Activated CD8-positive, alpha-beta T cell treated with anti-CD3 and anti-CD28 coated beads for 36 hours (primary cell): ENCODE results near the gene VPS35. TPM values are rescaled to one million over a fixed set of nuclear protein-coding genes. Genes with fewer than 3 reads are reported as not detected.

ENCODE experiments used
- ATAC-seq: fragments of 200-7000 bp; cut with Tn5 transposase; one replicate; pipeline ENCODE4 v1.10.0; 2021; ENCODE audit warnings: mild to moderate bottlenecking, moderate library complexity
- CTCF ChIA-PET: fragments of 350-600 bp; sonication (Branson Sonifier 250); formaldehyde crosslinking; loops from one replicate; lab custom pipeline; 2021; ENCODE audit warnings: antibody characterized with exemption; lab: Charles Lee
- POLR2A ChIA-PET: fragments of 350-600 bp; sonication (Branson Sonifier 250); formaldehyde crosslinking; loops from one replicate; lab custom pipeline; 2021; ENCODE audit warnings: antibody characterized with exemption; lab: Charles Lee
- DNase-seq: peaks from one replicate; pipeline ENCODE4 v3.0.0-alpha.2; 2020
- H3K27ac Mint-ChIP-seq: one replicate; pipeline ENCODE4 v1.8.0; 2021; ENCODE audit warnings: mild to moderate bottlenecking, mixed read lengths
- H3K27me3 Mint-ChIP-seq: one replicate; pipeline ENCODE4 v1.8.0; 2021; ENCODE audit warnings: mixed read lengths
- H3K36me3 Mint-ChIP-seq: one replicate; pipeline ENCODE4 v1.8.0; 2021; ENCODE audit warnings: low read depth, mixed read lengths
- H3K4me1 Mint-ChIP-seq: one replicate; pipeline ENCODE4 v1.8.0; 2021; ENCODE audit warnings: low read depth, mixed read lengths
- H3K4me3 Mint-ChIP-seq: one replicate; pipeline ENCODE4 v1.8.0; 2021; ENCODE audit warnings: mild to moderate bottlenecking, moderate library complexity, mixed read lengths
- H3K9me3 Mint-ChIP-seq: one replicate; pipeline ENCODE4 v1.8.0; 2021; ENCODE audit warnings: mixed read lengths
- intact Hi-C: fragments of 100-400 bp; cut with micrococcal nuclease; formaldehyde crosslinking; loops from one replicate; pipeline ENCODE4 v1.10.0; 2022
- total RNA-seq, 2 experiments: library from RNA; stranded (reverse); gene quantifications; one replicate each; pipeline ENCODE4 v1.2.3, GENCODE V29; 2021
- TF ChIP-seq, protein P1 (sequence below): fragments of 200-600 bp; IDR thresholded peaks from one replicate; pipeline ENCODE4 v1.8.0; 2022; ENCODE audit warnings: antibody characterized with exemption, mild to moderate bottlenecking

The VPS35 gene
- total RNA-seq: 10 to 100 TPM; 83.4 to 94.9 TPM

DNA sequence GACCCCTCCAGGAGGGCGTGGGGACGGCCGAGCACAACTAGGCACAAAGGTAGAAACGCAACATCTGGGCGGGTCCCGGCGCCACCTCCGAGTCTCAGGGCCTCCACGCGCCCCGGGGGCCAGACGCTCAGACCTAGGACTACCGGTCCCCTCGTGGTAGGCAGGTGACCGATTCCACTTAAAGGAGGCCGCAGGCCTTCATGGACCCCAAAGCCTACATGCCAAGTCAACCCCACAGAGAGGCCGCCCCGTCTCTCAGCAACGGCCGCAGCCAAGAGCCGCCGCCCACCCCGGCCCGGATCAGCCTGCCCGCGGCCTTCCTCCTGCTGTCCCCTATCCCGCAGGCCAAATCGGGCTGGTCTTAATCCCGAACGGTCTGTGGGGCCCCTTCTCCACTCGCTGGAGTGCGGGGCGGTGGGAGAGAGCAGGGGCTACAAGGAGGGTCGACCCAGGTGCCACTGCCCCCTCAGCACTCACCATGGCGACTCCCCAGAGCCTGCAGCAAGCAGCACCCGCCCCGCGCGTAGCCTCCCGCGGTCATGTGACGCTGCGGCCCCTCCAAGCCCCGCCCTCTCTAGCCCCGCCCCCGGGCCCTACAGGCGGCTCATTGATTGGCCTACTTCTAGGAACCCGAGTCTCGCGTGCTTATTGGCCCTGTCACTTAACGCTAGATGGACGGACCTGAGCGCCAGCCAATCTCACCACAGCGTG, at the start of gene VPS35:
Gene VPS35 (minus strand): TSS at position 525 of the 711 bp plus-strand sequence. CDS start 45 bp downstream, at position 480.
- DNase-seq: peak; percentile 100
- H3K4me3 Mint-ChIP-seq: no peak within 1 kb of the TSS
- CTCF ChIA-PET: interaction anchor here (1.2 to 1.4 kb wide), 2 partner anchors 20 to 139 kb away, joined by 3 to 4 read pairs; no protein-coding TSS in a partner anchor
- H3K9me3 Mint-ChIP-seq: no peaks in the 10 kb centered on the region
- peaks cover 27% of the 10 kb centered on the region for H3K36me3 Mint-ChIP-seq
- H3K27me3 Mint-ChIP-seq: no peaks in the 10 kb centered on the region
- H3K4me1 Mint-ChIP-seq: peaks cover 48% of the 10 kb centered on the region
- POLR2A ChIA-PET: interaction anchor here (0.7 to 1.6 kb wide), 4 partner anchors 11 to 133 kb away, joined by 3 to 7 read pairs (median 4); no protein-coding TSS in a partner anchor
- TF ChIP-seq, protein P1, sequence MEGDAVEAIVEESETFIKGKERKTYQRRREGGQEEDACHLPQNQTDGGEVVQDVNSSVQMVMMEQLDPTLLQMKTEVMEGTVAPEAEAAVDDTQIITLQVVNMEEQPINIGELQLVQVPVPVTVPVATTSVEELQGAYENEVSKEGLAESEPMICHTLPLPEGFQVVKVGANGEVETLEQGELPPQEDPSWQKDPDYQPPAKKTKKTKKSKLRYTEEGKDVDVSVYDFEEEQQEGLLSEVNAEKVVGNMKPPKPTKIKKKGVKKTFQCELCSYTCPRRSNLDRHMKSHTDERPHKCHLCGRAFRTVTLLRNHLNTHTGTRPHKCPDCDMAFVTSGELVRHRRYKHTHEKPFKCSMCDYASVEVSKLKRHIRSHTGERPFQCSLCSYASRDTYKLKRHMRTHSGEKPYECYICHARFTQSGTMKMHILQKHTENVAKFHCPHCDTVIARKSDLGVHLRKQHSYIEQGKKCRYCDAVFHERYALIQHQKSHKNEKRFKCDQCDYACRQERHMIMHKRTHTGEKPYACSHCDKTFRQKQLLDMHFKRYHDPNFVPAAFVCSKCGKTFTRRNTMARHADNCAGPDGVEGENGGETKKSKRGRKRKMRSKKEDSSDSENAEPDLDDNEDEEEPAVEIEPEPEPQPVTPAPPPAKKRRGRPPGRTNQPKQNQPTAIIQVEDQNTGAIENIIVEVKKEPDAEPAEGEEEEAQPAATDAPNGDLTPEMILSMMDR: peak; percentile 9
- H3K27ac Mint-ChIP-seq: no peak within 1 kb of the TSS
- intact Hi-C loops: no loop called here
- ATAC-seq: peak; percentile 92

DNA sequence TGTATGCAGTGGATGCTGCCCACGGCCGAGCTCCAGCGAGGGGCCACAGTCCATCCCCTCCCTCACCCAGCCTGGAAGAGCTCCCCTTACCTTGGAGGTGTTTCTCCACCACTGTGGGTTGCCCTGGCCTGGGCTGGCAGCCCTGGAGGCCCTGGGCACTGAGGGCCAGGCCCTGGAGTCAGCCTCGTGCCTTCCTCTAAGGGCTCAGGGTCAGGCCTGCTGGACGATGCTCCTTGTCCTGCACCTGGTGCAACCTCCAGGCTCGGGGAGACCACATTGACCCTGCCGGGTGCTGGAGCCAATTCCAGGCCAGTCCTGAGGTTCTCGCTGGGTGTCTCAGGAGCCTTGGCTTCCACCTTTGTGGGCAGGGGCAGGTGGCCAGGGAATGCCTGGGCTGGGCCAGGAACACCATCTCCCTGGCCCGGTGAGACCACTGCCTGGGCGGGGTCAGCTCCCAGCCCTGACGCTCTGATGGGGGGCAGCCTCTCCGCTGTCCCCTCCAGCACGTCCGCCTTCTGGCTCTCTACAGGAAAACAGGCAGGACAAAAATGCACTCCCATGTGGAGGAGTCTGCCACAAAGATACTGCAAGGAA, 48.7 kb upstream of the VPS35 start:
- TF ChIP-seq, protein P1: no peak
- no peak for ATAC-seq
- no peak for DNase-seq
- Mint-ChIP-seq H3K4me1 (no peaks in the 10 kb centered on the region), H3K4me3 (no peak overlapping the region), H3K36me3 (no peaks in the 10 kb centered on the region), H3K9me3 (no peaks in the 10 kb centered on the region), H3K27me3 (no peaks in the 10 kb centered on the region), H3K27ac (no peak overlapping the region)
- intact Hi-C loops: no loop called here
- ChIA-PET POLR2A (no interaction called here), CTCF (no interaction called here)

DNA sequence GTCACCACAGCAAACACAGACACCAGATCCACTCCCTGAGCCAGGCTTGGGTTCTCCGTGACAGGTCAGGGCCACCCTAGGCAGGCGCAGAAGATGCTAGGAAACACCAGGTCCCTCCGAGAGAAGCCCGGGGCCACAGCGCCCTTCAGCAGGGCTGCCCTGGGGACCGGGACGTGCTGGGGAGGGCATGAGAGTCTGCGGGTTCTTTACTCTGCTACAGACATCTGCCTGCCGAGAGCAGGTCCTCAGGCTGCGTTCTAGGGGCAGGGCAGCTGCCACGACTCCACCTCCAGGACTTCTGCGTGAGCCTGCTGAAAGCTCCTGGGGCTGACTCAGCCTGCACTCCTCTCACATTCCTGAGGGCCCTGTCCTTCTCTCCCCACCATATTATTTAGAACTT, 47.7 kb upstream of the VPS35 start:
- intact Hi-C loops: no loop called here
- TF ChIP-seq, protein P1: no peak

DNA sequence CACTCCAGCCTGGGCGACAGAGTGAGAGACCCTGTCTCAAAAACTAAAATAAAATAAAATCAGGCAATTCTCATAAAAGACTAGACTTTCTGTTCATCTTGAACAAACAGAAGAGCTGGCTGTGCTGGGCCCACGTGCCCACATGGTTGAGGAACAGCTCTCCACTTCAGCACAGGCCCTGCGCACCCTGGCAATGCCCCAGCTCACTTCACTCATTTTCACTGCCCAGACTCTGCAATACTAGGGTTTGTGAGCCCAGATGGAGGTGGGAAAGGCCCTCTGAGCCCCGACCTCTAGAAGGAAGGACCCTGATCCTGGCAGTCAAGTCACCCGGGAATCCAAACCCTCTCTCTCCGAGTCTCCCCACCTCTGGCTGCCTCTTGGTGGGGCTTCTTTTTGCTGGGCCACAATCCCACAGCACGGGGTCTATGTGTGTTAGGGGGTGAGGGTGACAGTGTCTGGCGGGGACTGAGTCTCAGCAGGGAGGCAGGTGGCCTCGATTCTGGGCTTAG, 44.4 kb upstream of the VPS35 start:
- H3K9me3 Mint-ChIP-seq: no peaks in the 10 kb centered on the region
- H3K27ac Mint-ChIP-seq: no peak overlapping the region
- no peaks in the 10 kb centered on the region for H3K36me3 Mint-ChIP-seq
- no peak overlapping the region for H3K4me3 Mint-ChIP-seq
- DNase-seq: no peak
- intact Hi-C loops: no loop called here
- TF ChIP-seq, protein P1: no peak
- CTCF ChIA-PET: no interaction called here
- H3K4me1 Mint-ChIP-seq: no peaks in the 10 kb centered on the region
- ATAC-seq: no peak
- POLR2A ChIA-PET: no interaction called here
- no peaks in the 10 kb centered on the region for H3K27me3 Mint-ChIP-seq

More for the DNA sequence above, 47.7 kb upstream of the VPS35 start:
- no peaks in the 10 kb centered on the region for H3K27me3 Mint-ChIP-seq
- H3K4me3 Mint-ChIP-seq: no peak overlapping the region
- no peaks in the 10 kb centered on the region for H3K36me3 Mint-ChIP-seq
- no peak overlapping the region for H3K27ac Mint-ChIP-seq
- ChIA-PET POLR2A (no interaction called here), CTCF (no interaction called here)
- DNase-seq (no peak), ATAC-seq (no peak)
- no peaks in the 10 kb centered on the region for H3K9me3 Mint-ChIP-seq
- H3K4me1 Mint-ChIP-seq: no peaks in the 10 kb centered on the region

DNA sequence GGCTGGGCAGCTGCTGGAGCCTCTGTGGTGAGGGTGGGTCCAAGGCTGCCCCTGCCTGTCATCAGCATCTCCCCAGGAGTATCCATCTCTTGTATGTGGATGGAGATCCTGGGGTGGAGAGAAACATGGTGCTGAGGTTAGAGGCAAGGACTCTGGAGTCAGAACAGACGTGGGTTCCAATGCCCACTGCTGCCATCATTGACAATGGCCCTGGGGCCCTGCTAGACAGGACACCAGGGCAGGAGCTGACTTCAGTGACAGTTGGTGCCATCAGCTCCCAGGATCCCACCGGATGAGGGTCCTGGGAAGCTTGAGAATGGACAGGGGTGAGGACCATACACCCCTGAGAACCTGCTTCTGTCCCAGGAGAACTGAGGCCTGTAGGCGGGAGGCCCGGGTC, 43.6 kb upstream of the VPS35 start:
- POLR2A ChIA-PET: no interaction called here
- Mint-ChIP-seq H3K27me3 (no peaks in the 10 kb centered on the region), H3K27ac (no peak overlapping the region), H3K36me3 (no peaks in the 10 kb centered on the region), H3K4me1 (no peaks in the 10 kb centered on the region), H3K4me3 (no peak overlapping the region), H3K9me3 (no peaks in the 10 kb centered on the region)
- intact Hi-C loops: no loop called here
- ATAC-seq: no peak
- no peak for DNase-seq
- TF ChIP-seq, protein P1: no peak
- CTCF ChIA-PET: no interaction called here
